Vagina (tissue), 2 donors: ENCODE measurements around the gene ANXA2. TPM values are rescaled to one million over a fixed set of nuclear protein-coding genes. Genes with fewer than 3 reads are reported as not detected.

Experiments
- DNase-seq, 2 donors: peaks; one replicate each; pipeline ENCODE4 v3.0.0-alpha.2; 2017; ENCODE audit errors: extremely low spot score in 2 of 2
- H3K27ac ChIP-seq: fragments of 200-600 bp; sonication (generic); one replicate; pipeline ENCODE4 v1.5.1; 2019
- H3K27me3 ChIP-seq: fragments of 200-600 bp; sonication (generic); one replicate; pipeline ENCODE4 v1.5.1; 2019
- H3K36me3 ChIP-seq, 2 donors: fragments of 200-600 bp; sonication (generic); one replicate each; pipeline ENCODE4 v1.5.1; 2017 to 2019
- H3K4me1 ChIP-seq: fragments of 200-600 bp; sonication (generic); one replicate; pipeline ENCODE4 v1.5.1; 2019
- H3K4me3 ChIP-seq, 2 donors: fragments of 200-600 bp; sonication (generic); 1 replicate in 1 of 2; 2 replicates in 1 of 2; pipeline ENCODE4 v1.5.1; 2016 to 2019
- H3K9me3 ChIP-seq: fragments of 200-600 bp; sonication (generic); one replicate; pipeline ENCODE4 v1.5.1; 2019
- CTCF ChIP-seq, 3 experiments: fragments of 450-650 bp in 2 of 3; fragments of 200-600 bp in 1 of 3; sonication (generic) in 1 of 3; IDR thresholded peaks; one replicate each; pipeline ENCODE4 v1.5.1; 2017 to 2019; ENCODE audit warnings: antibody characterized with exemption in 3 of 3, mild to moderate bottlenecking in 2 of 3, moderate library complexity in 2 of 3
- POLR2A ChIP-seq, 2 donors: fragments of 450-650 bp; IDR thresholded peaks; one replicate each; pipeline ENCODE4 v1.6.1; 2017; ENCODE audit warnings: antibody characterized with exemption in 2 of 2, mild to moderate bottlenecking in 2 of 2, moderate library complexity in 2 of 2
- POLR2AphosphoS5 ChIP-seq, 2 donors: sonication (generic); formaldehyde crosslinking; IDR thresholded peaks; one replicate each; pipeline ENCODE4 v1.9.0; 2017; ENCODE audit warnings: antibody characterized with exemption in 2 of 2, mild to moderate bottlenecking in 2 of 2, low read depth in 1 of 2; ENCODE audit not compliant: insufficient read depth in 1 of 2
- intact Hi-C: fragments of 100-400 bp; cut with DNase I; formaldehyde crosslinking; loops from one replicate; pipeline ENCODE4 v1.15.1; 2023
- small RNA-seq: library from RNA; depleted of rRNA; stranded (forward); fragments of <200 nt; gene quantifications from one replicate; pipeline ENCODE3, GENCODE V24; 2016
- total RNA-seq: library from RNA; depleted of rRNA; stranded (reverse); fragments of >200 nt; gene quantifications from one replicate; pipeline ENCODE4 v1.2.3, GENCODE V29; 2016

The ANXA2 gene
- total RNA-seq, 1 donor from 2014 or later: 1,230 TPM

DNA sequence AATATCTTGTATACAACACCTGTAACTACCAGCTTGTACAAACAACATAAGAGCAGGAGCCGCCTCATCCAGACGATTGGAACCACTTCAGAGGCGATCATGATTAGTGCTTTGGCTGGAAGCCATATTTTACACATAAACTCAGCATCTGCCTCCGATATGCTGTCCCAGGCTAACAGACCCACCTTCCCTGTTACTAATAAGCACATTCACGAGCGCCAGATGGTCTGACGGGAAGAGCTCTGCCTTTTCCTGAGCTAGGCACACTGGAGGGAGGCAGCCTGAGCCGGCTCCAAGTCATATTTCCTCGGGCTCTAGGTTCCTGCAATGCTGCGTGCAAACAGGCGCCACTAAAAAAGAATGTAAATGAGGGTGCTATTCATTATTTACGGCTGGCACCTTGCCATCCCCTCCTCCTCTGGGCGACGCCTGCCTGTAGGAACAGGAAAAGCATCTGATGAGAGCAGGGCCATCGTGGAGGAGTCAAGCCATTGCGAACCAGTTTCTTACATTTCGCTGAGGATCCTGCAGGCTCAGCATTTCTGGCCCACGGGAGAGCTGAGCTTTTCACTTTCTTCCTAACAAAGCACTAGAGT is 98.2 kb downstream of the ANXA2 start:
- Histone ChIP-seq H3K4me1 (no peaks in the 10 kb centered on the region), H3K9me3 (no peaks in the 10 kb centered on the region), H3K4me3 (no peak overlapping the region), H3K27ac (no peak overlapping the region), H3K36me3 (no peaks in the 10 kb centered on the region), H3K27me3 (no peaks in the 10 kb centered on the region)
- no peak for TF ChIP-seq POLR2AphosphoS5 (IDR thresholded peaks at IDR 0.05; ENCODE audit: insufficient read depth in 1 of 2, low read depth in 1 of 2)
- TF ChIP-seq POLR2A (IDR thresholded peaks at IDR 0.05): no peak
- no peak for TF ChIP-seq CTCF (IDR thresholded peaks at IDR 0.05)
- intact Hi-C loops: no loop called here
- no peak for DNase-seq

Small RNA genes lying within 50 kb of the gene (small RNA-seq; reads per million reads assigned to genes)
- not detected for gene AC087385.3

Other genes starting within 250 kb of the ANXA2 start
- gene ICE2, start 81.2 kb upstream of the ANXA2 start, total RNA-seq: 25.0 TPM